ENCODE measurements around the gene KCNK5.

DNA sequence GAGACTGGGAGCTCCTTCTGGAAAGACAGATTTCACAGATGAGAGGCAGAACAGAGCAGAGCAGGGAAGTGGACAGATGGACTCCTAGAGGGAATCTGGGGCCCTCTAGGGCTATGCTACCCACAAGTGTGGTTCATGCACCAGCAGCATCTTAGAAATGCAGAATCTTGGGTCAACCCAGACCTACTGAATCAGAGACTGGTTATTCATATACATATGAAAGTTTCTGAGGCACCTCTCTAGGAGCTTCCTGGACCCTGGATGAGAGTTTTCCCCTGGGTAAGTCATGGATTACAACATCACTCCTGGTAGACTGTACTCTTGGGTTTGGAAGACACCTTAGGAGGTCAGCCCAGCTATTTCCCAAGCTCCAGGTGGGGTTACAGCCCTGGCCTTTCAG, 58.9 kb downstream of the KCNK5 start:
- TF ChIP-seq, protein P1, sequence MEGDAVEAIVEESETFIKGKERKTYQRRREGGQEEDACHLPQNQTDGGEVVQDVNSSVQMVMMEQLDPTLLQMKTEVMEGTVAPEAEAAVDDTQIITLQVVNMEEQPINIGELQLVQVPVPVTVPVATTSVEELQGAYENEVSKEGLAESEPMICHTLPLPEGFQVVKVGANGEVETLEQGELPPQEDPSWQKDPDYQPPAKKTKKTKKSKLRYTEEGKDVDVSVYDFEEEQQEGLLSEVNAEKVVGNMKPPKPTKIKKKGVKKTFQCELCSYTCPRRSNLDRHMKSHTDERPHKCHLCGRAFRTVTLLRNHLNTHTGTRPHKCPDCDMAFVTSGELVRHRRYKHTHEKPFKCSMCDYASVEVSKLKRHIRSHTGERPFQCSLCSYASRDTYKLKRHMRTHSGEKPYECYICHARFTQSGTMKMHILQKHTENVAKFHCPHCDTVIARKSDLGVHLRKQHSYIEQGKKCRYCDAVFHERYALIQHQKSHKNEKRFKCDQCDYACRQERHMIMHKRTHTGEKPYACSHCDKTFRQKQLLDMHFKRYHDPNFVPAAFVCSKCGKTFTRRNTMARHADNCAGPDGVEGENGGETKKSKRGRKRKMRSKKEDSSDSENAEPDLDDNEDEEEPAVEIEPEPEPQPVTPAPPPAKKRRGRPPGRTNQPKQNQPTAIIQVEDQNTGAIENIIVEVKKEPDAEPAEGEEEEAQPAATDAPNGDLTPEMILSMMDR (IDR thresholded peaks at IDR 0.05), result no peak
- TF ChIP-seq POLR2A (IDR thresholded peaks at IDR 0.05), result no peak
